Bronchial epithelial cell (primary cell): ENCODE results near the gene IL21R. TPM values are rescaled to one million over a fixed set of nuclear protein-coding genes. Genes with fewer than 3 reads are reported as not detected.
A peak's percentile ranks its signal among the peaks of the same experiment; 100 is the strongest.
"Not testable (repeated sequence)": the region's sequence is repeated elsewhere in the genome, so short reads cannot be mapped to it uniquely, and the experiment has no call there.

Experiments used
- DNase-seq: peaks from one replicate; pipeline ENCODE4 v3.0.0-alpha.2; 2010; ENCODE audit warnings: low read depth
- FAIRE-seq: peaks from 2 replicates; lab custom pipeline; 2011; peaks lifted over from hg19 to GRCh38; lab: Jason Lieb, UNC
- H3K27me3 ChIP-seq: 2 replicates; pipeline ENCODE4 v1.5.1; 2011; ENCODE audit warnings: low read length; ENCODE audit not compliant: control insufficient read depth, insufficient read depth
- H3K36me3 ChIP-seq: 2 replicates; pipeline ENCODE4 v1.5.1; 2011; ENCODE audit warnings: low read length; ENCODE audit not compliant: control insufficient read depth, insufficient read depth
- H3K4me3 ChIP-seq: 2 replicates; pipeline ENCODE4 v1.5.1; 2011; ENCODE audit warnings: mild to moderate bottlenecking, low read depth, low read length, control low read depth
- total RNA-seq: library from RNA; depleted of rRNA; stranded (reverse); fragments of >200 nt; gene quantifications from 2 replicates; pipeline ENCODE4 v1.2.1, GENCODE V29; 2014
- TF ChIP-seq, protein P1 (sequence below): IDR thresholded peaks from 2 replicates; pipeline ENCODE4 v1.5.1; 2011; ENCODE audit warnings: mild to moderate bottlenecking, moderate library complexity, low read length, control low read depth, inconsistent platforms; ENCODE audit not compliant: insufficient read depth, severe bottlenecking

Gene IL21R
- total RNA-seq, 1 donor from 2014 or later: not detected

DNA sequence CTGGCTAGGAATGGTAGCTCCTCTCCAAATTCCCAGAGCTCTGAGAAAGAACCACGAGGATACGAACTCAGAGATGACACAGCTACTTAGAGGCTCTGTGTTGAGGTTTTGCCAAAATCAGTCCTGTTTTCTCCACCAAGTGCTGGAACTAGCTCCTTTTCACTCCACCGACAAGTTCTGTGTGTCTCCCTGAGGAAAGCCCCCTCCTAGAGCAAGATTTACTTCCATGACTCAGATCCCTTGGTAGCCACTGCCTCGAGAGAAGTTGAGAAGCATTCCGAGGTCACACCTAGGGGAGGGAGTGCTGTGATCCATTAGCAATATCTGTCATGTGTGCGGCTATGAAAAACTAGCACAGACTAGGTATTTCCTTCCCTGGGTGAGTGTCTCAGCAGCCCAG, 30.6 kb downstream of the IL21R start:
- H3K36me3 ChIP-seq: no peaks in the 10 kb centered on the region
- no peaks in the 10 kb centered on the region for H3K27me3 ChIP-seq
- TF ChIP-seq, protein P1, sequence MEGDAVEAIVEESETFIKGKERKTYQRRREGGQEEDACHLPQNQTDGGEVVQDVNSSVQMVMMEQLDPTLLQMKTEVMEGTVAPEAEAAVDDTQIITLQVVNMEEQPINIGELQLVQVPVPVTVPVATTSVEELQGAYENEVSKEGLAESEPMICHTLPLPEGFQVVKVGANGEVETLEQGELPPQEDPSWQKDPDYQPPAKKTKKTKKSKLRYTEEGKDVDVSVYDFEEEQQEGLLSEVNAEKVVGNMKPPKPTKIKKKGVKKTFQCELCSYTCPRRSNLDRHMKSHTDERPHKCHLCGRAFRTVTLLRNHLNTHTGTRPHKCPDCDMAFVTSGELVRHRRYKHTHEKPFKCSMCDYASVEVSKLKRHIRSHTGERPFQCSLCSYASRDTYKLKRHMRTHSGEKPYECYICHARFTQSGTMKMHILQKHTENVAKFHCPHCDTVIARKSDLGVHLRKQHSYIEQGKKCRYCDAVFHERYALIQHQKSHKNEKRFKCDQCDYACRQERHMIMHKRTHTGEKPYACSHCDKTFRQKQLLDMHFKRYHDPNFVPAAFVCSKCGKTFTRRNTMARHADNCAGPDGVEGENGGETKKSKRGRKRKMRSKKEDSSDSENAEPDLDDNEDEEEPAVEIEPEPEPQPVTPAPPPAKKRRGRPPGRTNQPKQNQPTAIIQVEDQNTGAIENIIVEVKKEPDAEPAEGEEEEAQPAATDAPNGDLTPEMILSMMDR: no peak
- DNase-seq (peak; percentile 71), FAIRE-seq (peak; percentile 40)
- no peak overlapping the region for H3K4me3 ChIP-seq

DNA sequence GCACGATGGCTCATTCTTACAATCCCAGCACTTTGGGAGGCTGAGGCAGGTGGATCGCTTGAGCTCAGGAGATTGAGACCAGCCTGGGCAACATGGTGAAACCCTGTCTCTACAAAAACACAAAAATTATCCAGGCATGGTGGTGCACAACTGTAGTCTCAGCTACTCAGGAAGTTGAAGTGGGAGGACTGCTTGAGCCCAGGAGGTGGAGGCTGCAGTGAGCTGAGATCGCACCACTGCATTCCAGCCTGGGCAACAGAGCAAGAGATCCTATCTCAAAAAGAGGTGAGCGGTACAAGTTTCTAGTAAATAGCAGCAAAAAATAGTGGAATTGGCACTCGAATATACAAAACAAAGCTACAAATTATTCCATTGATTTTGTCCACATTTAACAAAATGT, 31.2 kb downstream of the IL21R start:
- DNase-seq, FAIRE-seq, H3K27me3 ChIP-seq, H3K4me3 ChIP-seq, H3K36me3 ChIP-seq: not testable (repeated sequence)

DNA sequence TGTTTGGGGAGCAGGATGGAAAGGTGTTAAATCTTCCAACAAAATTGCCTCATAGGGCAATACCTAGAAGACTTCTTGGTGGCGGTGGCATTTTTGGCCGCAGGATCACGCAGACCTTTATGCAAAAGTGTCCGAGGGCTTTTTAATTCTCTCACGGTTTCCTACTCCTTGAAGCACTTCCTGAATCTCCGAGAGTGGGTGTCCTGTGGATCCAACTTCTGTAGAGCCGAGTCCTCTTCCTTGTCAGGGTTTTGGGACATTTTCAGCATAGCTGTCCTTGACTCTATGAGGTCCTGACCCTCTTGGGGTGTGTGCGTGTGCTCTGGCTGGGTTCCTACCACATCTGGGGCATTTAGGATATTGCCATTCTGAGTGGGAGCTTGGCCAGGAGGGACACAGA, 31.7 kb downstream of the IL21R start:
- TF ChIP-seq, protein P1: no peak
- no peaks in the 10 kb centered on the region for H3K27me3 ChIP-seq
- FAIRE-seq: no peak

DNA sequence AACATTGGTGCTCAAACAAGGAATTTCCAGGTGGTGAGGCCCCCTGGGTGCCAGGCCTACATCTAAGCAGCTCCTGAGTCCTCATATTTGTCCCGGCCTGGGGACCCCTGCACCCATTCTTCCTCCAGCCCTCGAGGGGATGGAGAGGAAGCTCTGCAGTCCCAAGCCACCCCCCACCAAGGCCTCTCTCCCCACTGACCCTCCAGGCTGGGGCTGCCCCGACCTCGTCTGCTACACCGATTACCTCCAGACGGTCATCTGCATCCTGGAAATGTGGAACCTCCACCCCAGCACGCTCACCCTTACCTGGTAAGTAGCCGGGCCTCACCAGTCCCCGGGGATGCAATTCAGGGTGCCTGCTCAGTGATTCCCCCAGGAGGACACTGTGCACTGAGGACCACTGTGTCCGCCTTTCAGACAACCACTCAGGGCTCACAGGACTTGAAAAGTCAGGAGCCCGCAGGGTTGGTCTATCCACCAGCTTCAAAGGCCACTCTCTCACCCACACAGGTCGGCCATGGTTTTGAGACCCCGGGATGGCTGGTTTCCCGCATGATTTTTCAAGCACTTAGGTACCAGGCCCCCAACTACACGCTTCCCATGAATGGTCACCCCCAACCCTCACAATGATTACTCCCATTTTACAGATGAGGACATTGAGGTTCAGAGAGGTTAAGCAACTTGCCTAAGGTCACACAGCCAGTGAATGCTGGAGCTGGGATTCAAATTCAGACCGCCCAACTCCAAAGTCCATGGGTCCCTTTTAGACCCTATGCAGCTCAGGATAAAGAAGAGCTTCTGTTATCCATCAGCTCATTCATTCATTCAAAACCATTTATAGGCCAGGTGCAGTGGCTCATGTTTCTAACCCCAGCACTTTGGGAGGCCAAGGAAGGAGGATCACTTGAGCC, 32.4 kb downstream of the IL21R start:
- no peak overlapping the region for H3K4me3 ChIP-seq

More for the DNA sequence above, 31.7 kb downstream of the IL21R start:
- DNase-seq: no peak
- Histone ChIP-seq H3K36me3 (no peaks in the 10 kb centered on the region), H3K4me3 (no peak overlapping the region)

DNA sequence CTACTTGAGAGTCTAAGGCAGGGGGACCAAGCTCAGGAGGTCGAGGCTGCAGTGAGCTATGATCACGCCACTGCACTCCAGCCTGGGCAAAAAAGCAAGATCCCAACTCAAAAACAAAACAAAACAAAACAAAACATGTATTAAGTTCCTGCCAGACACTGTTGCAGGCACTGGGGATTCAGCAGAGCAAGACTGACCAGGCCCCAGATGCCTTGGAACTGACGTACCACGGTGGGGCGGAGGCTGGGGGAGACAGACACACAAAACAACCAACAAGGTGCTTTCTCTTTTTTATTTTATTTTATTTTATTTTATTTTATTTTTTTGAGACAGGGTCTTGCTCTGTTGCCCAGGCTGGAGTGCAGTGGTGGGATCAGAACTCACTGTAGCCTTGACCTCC, 33.2 kb downstream of the IL21R start:
- not testable (repeated sequence) for H3K27me3 ChIP-seq, DNase-seq, FAIRE-seq, H3K4me3 ChIP-seq, H3K36me3 ChIP-seq

More for the DNA sequence above, 32.4 kb downstream of the IL21R start:
- Histone ChIP-seq H3K36me3 (no peaks in the 10 kb centered on the region), H3K27me3 (no peaks in the 10 kb centered on the region)
- FAIRE-seq (no peak), DNase-seq (no peak)
- TF ChIP-seq, protein P1: no peak

DNA sequence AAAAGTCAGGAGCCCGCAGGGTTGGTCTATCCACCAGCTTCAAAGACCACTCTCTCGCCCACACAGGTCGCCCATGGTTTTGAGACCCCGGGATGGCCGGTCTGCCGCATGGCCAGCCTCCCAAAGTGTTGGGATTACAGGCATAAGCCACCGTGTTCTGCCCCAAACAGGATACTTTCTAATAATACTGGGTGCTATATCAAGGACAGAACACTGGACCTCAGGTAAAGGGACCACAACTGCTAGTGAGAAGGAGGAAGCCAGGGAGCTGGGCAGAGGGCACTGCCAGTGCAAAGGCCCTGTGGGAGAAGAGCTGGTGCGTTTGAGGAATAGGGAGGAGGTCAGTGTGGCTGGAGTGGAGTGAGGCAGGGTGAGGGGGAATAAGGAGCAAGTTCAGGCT, 34.1 kb downstream of the IL21R start:
- FAIRE-seq (no peak), DNase-seq (no peak)
- Histone ChIP-seq H3K4me3 (no peak overlapping the region), H3K27me3 (no peaks in the 10 kb centered on the region), H3K36me3 (no peaks in the 10 kb centered on the region)
- TF ChIP-seq, protein P1: no peak
